Keratinocyte (primary cell): ENCODE data around the gene ARMC9. TPM values are rescaled to one million over a fixed set of nuclear protein-coding genes. Genes with fewer than 3 reads are reported as not detected.

Experiments used
- DNase-seq: peaks from one replicate; pipeline ENCODE4 v3.0.0-alpha.2; 2011; ENCODE audit warnings: low read depth, missing footprints, low spot score
- FAIRE-seq: peaks from 2 replicates; lab custom pipeline; 2011; peaks lifted over from hg19 to GRCh38; lab: Jason Lieb, UNC
- H2AFZ ChIP-seq: 2 replicates; pipeline ENCODE4 v1.6.0; 2012; ENCODE audit warnings: low read length, control low read depth, inconsistent platforms; ENCODE audit not compliant: control insufficient read depth
- H3K27ac ChIP-seq: 2 replicates; pipeline ENCODE4 v1.5.1; 2011; ENCODE audit warnings: low read length; ENCODE audit not compliant: control insufficient read depth, insufficient read depth
- H3K27me3 ChIP-seq: 3 replicates; pipeline ENCODE4 v1.6.0; 2011; ENCODE audit warnings: low read length; ENCODE audit not compliant: control insufficient read depth, insufficient read depth; ENCODE audit errors: extremely low read depth
- H3K36me3 ChIP-seq, 2 experiments: 2 replicates in 1 of 2; 3 replicates in 1 of 2; pipeline ENCODE4 v1.5.1; 2011; ENCODE audit warnings: low read length in 2 of 2, mild to moderate bottlenecking in 1 of 2; ENCODE audit not compliant: control insufficient read depth in 2 of 2, insufficient read depth in 2 of 2; ENCODE audit errors: extremely low read depth in 1 of 2
- H3K4me1 ChIP-seq: 3 replicates; pipeline ENCODE4 v1.5.1; 2011; ENCODE audit warnings: low read length; ENCODE audit not compliant: control insufficient read depth, insufficient read depth; ENCODE audit errors: extremely low read depth
- H3K4me2 ChIP-seq: 3 replicates; pipeline ENCODE4 v1.6.0; 2011; ENCODE audit warnings: low read depth, low read length; ENCODE audit not compliant: control insufficient read depth, insufficient read depth; ENCODE audit errors: extremely low read depth
- H3K4me3 ChIP-seq, 3 experiments: fragments of 200-600 bp in 1 of 3; sonication (generic) in 1 of 3; 2 replicates in 2 of 3; 3 replicates in 1 of 3; pipeline ENCODE4 v1.5.1; 2011 to 2016; ENCODE audit warnings: low read length in 3 of 3, mild to moderate bottlenecking in 3 of 3, control low read depth in 2 of 3, inconsistent platforms in 1 of 3, low read depth in 1 of 3, mixed read lengths in 1 of 3, mixed run types in 1 of 3, moderate library complexity in 1 of 3; ENCODE audit not compliant: control insufficient read depth in 2 of 3, insufficient read depth in 2 of 3; ENCODE audit errors: extremely low read depth in 1 of 3
- H3K79me2 ChIP-seq: 2 replicates; pipeline ENCODE4 v1.6.0; 2012; ENCODE audit warnings: low read length; ENCODE audit not compliant: control insufficient read depth, insufficient read depth
- H3K9ac ChIP-seq: 3 replicates; pipeline ENCODE4 v1.6.0; 2011; ENCODE audit warnings: low read length; ENCODE audit not compliant: control insufficient read depth, insufficient read depth; ENCODE audit errors: extremely low read depth
- H3K9me1 ChIP-seq: 3 replicates; pipeline ENCODE4 v1.6.0; 2011; ENCODE audit warnings: low read length; ENCODE audit not compliant: control insufficient read depth, insufficient read depth; ENCODE audit errors: extremely low read depth
- H3K9me3 ChIP-seq: 2 replicates; pipeline ENCODE4 v1.5.1; 2012; ENCODE audit warnings: low read depth, low read length; ENCODE audit not compliant: control insufficient read depth
- H4K20me1 ChIP-seq: 3 replicates; pipeline ENCODE4 v1.6.0; 2011; ENCODE audit warnings: low read length; ENCODE audit not compliant: control insufficient read depth, insufficient read depth; ENCODE audit errors: extremely low read depth
- CTCF ChIP-seq, 3 experiments: IDR thresholded peaks in 1 of 3; conservative IDR thresholded peaks in 1 of 3; optimal IDR thresholded peaks in 1 of 3; 2 replicates in 2 of 3; 3 replicates in 1 of 3; pipeline versions ENCODE3 to v1.5.1; 2011; ENCODE audit warnings: low read length in 3 of 3, mild to moderate bottlenecking in 3 of 3, moderate library complexity in 2 of 3, control low read depth in 1 of 3, inconsistent platforms in 1 of 3; ENCODE audit not compliant: insufficient read depth in 2 of 3; ENCODE audit errors: extremely low read depth in 1 of 3
- EZH2 ChIP-seq: IDR thresholded peaks from one replicate; pipeline ENCODE4 v1.6.1; 2012; ENCODE audit warnings: inconsistent platforms, mild to moderate bottlenecking, low read length, moderate library complexity
- dilution Hi-C: fragments of 300-500 bp; cut with MboI; formaldehyde crosslinking; loops from one replicate; pipeline ENCODE4 v1.7.0; 2020; ENCODE audit warnings: low sequenced_read_pairs; ENCODE audit not compliant: extremely low pct_ligation_motif_present
- polyA plus RNA-seq, 5 experiments: library from polyadenylated mRNA; depleted of rRNA in 3 of 5; stranded (reverse) in 3 of 5; stranded (forward) in 1 of 5; unstranded in 1 of 5; fragments of >200 nt; gene quantifications; 1 replicate in 1 of 5; 2 replicates in 3 of 5; 3 replicates in 1 of 5; pipeline versions ENCODE4 v1.2.1 to v1.2.3, GENCODE V29; 2011 to 2012; ENCODE audit warnings: missing spikeins in 2 of 5, low read depth in 1 of 5, low replicate concordance in 1 of 5

ARMC9 gene
- polyA plus RNA-seq, 1 donor (not counting 4 experiments of a cell fraction or from before 2014, with no cell fraction given), result 16.2 TPM

GRCh38 chr2:231353469-231353868 is 155.0 kb downstream of the ARMC9 start:
- Histone ChIP-seq H3K27me3 (no peaks in the 10 kb centered on the region), H4K20me1 (no peaks in the 10 kb centered on the region), H3K9ac (no peak overlapping the region), H3K36me3 (no peaks in the 10 kb centered on the region), H3K4me2 (no peak overlapping the region), H3K79me2 (no peaks in the 10 kb centered on the region), H3K27ac (no peak overlapping the region), H3K9me3 (no peaks in the 10 kb centered on the region), H3K4me3 (no peak overlapping the region), H3K9me1 (no peaks in the 10 kb centered on the region), H2AFZ (no peak overlapping the region), H3K4me1 (no peaks in the 10 kb centered on the region)
- FAIRE-seq, result no peak
- DNase-seq, result no peak
- dilution Hi-C loops, result no loop called here
- no peak for TF ChIP-seq CTCF (optimal IDR thresholded peaks at IDR 0.05 in 1 of 3, IDR thresholded peaks at IDR 0.05 in 1 of 3, conservative IDR thresholded peaks at IDR 0.05 in 1 of 3; ENCODE audit: extremely low read depth in 1 of 3, insufficient read depth in 2 of 3, low read length in 3 of 3)
- TF ChIP-seq EZH2, result no peak

GRCh38 chr2:231355508-231356465 is 157.4 kb downstream of the ARMC9 start:
- Histone ChIP-seq H3K9me1 (no peaks in the 10 kb centered on the region), H3K27ac (no peak overlapping the region), H3K9me3 (no peaks in the 10 kb centered on the region), H3K27me3 (no peaks in the 10 kb centered on the region), H2AFZ (no peak overlapping the region), H3K9ac (no peak overlapping the region), H3K36me3 (no peaks in the 10 kb centered on the region), H3K79me2 (no peaks in the 10 kb centered on the region), H4K20me1 (no peaks in the 10 kb centered on the region), H3K4me3 (no peak overlapping the region), H3K4me1 (no peaks in the 10 kb centered on the region), H3K4me2 (no peak overlapping the region)
- FAIRE-seq (no peak), DNase-seq (no peak)
- TF ChIP-seq EZH2, result no peak
- TF ChIP-seq CTCF (optimal IDR thresholded peaks at IDR 0.05 in 1 of 3, IDR thresholded peaks at IDR 0.05 in 1 of 3, conservative IDR thresholded peaks at IDR 0.05 in 1 of 3; ENCODE audit: extremely low read depth in 1 of 3, insufficient read depth in 2 of 3, low read length in 3 of 3), result no peak
- dilution Hi-C loops, result no loop called here
